ENCODE measurements around the gene LYPLAL1. TPM values are rescaled to one million over a fixed set of nuclear protein-coding genes. Genes with fewer than 3 reads are reported as not detected.

The LYPLAL1 gene
- total and polyA plus RNA-seq, 2 of the 13 experiments (the other 11 are each of a cell fraction or from before 2014, with no cell fraction given): 17.0 to 31.6 TPM

- no peaks in the 10 kb centered on the region for H3K9me3 ChIP-seq (ENCODE audit: low read length)
- no peak for ATAC-seq
- in situ Hi-C loops (cut with HindIII; ENCODE audit: extremely low pct_ligation_motif_present, low pct_unique_long_range_greater_than_20kb): loop anchor here (10.0 kb wide), 1 partner anchor 137 kb away; no protein-coding TSS in a partner anchor
- no peak for FAIRE-seq
- no peaks in the 10 kb centered on the region for H4K20me1 ChIP-seq (ENCODE audit: insufficient read depth, low read length)
- 98% methylated on average over 3 of the region's 3 CpGs for WGBS (ENCODE audit: low lambda C conversion rate)
- POLR2A ChIA-PET: no interaction called here
- no peak overlapping the region for H3K4me3 ChIP-seq (replicated peaks in 1 of 3; ENCODE audit: insufficient read depth in 1 of 3, low read depth in 2 of 3, low read length in 3 of 3)
- peaks cover 42% of the 10 kb centered on the region for H3K4me1 ChIP-seq (ENCODE audit: insufficient read depth, low read length)
- no peak overlapping the region for H3K4me2 ChIP-seq (ENCODE audit: low read depth, low read length)
- H3K27me3 ChIP-seq (ENCODE audit: control insufficient read depth in 1 of 2, insufficient read depth in 2 of 2, low read length in 2 of 2): no peaks in the 10 kb centered on the region; a peak in 1 of 5 replicates
- H3K79me2 ChIP-seq (ENCODE audit: insufficient read depth, low read length): peaks cover 26% of the 10 kb centered on the region
- H2AFZ ChIP-seq (ENCODE audit: low read length): no peak overlapping the region
- TF ChIP-seq RBFOX2 (IDR thresholded peaks at IDR 0.05; ENCODE audit: low read depth, low read length) (peak; percentile 44; the same call in 1 of the 2 replicates), ZBTB7B (CRISPR knock-in tag; IDR thresholded peaks at IDR 0.05) (no peak)
- no peak overlapping the region for H3K27ac ChIP-seq (ENCODE audit: extremely low read length, insufficient read depth, low read length)
- no peak for DNase-seq (ENCODE audit: low spot score)
- intact Hi-C loops (cut with micrococcal nuclease; ENCODE audit: unreplicated experiment): loop anchor here (10.0 kb wide), 1 partner anchor 137 kb away; no protein-coding TSS in a partner anchor
- H3K9ac ChIP-seq (ENCODE audit: insufficient read depth, low read depth, low read length): no peak overlapping the region
- no TSS peak for BruUV-seq (replicated peaks)
- CTCF ChIA-PET (ENCODE audit: low intra/inter-chr PET ratio, low total read pairs): no interaction called here
- peaks cover 2 to 3% of the 10 kb centered on the region in 2 experiments; a peak in 2 of 5 replicates for H3K36me3 ChIP-seq (replicated peaks in 1 of 2; ENCODE audit: control insufficient read depth in 1 of 2, insufficient read depth in 2 of 2, low read length in 2 of 2)
Observed at GRCh38 chr1:219177363-219177762, 3.7 kb downstream of the LYPLAL1 start.

DNA sequence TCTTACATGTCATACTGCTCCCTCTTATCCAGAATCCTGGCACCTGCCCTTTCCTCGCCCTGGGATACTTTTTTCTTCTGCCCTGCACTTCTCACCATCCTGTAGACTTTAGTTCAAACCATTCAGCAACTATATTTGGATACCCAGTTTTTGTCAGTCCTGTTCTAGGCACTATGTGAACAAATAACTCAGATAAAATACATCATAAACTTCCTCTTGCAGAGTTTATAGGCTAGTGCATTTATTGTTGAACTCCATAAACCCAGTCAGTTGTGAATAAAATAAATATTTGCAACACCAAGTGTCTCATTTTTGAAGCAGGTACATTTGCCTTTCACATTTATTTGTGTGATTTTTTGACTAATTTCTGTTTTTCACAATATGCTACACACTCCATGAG, 4.3 kb downstream of the LYPLAL1 start:
- FAIRE-seq (no peak), ATAC-seq (no peak), DNase-seq (ENCODE audit: low spot score) (no peak)
- H3K9ac ChIP-seq (ENCODE audit: insufficient read depth, low read depth, low read length): no peak overlapping the region
- ChIA-PET CTCF (ENCODE audit: low intra/inter-chr PET ratio, low total read pairs) (no interaction called here), POLR2A (no interaction called here)
- no peaks in the 10 kb centered on the region for H3K9me3 ChIP-seq (ENCODE audit: low read length)
- no peaks in the 10 kb centered on the region; a peak in 1 of 5 replicates for H3K27me3 ChIP-seq (ENCODE audit: control insufficient read depth in 1 of 2, insufficient read depth in 2 of 2, low read length in 2 of 2)
- 94% methylated on average over 1 of the region's 1 CpG for WGBS (ENCODE audit: low lambda C conversion rate)
- in situ Hi-C loops (cut with HindIII; ENCODE audit: extremely low pct_ligation_motif_present, low pct_unique_long_range_greater_than_20kb): loop anchor here (10.0 kb wide), 1 partner anchor 137 kb away; no protein-coding TSS in a partner anchor
- no TSS peak for BruUV-seq (replicated peaks)
- H4K20me1 ChIP-seq (ENCODE audit: insufficient read depth, low read length): no peaks in the 10 kb centered on the region
- no peak overlapping the region for H3K4me2 ChIP-seq (ENCODE audit: low read depth, low read length)
- H3K4me3 ChIP-seq (replicated peaks in 1 of 3; ENCODE audit: insufficient read depth in 1 of 3, low read depth in 2 of 3, low read length in 3 of 3): no peak overlapping the region
- H3K4me1 ChIP-seq (ENCODE audit: insufficient read depth, low read length): peaks cover 37% of the 10 kb centered on the region
- H3K36me3 ChIP-seq (replicated peaks in 1 of 2; ENCODE audit: control insufficient read depth in 1 of 2, insufficient read depth in 2 of 2, low read length in 2 of 2): peaks cover 2 to 8% of the 10 kb centered on the region in 2 experiments; a peak in 3 of 5 replicates
- H3K27ac ChIP-seq (ENCODE audit: extremely low read length, insufficient read depth, low read length): no peak overlapping the region
- no peak overlapping the region for H2AFZ ChIP-seq (ENCODE audit: low read length)
- intact Hi-C loops (cut with micrococcal nuclease; ENCODE audit: unreplicated experiment): loop anchor here (10.0 kb wide), 1 partner anchor 137 kb away; no protein-coding TSS in a partner anchor
- peaks cover 29% of the 10 kb centered on the region for H3K79me2 ChIP-seq (ENCODE audit: insufficient read depth, low read length)
- no peak for TF ChIP-seq YEATS4 (CRISPR knock-in tag; IDR thresholded peaks at IDR 0.05; ENCODE audit: borderline replicate concordance)
- TF ChIP-seq ATRX (CRISPR knock-in tag; IDR thresholded peaks at IDR 0.05; ENCODE audit: borderline replicate concordance): no peak
- no peak for TF ChIP-seq HMG20B (CRISPR knock-in tag; conservative IDR thresholded peaks at IDR 0.05)
- no peak for TF ChIP-seq FOXA3 (CRISPR knock-in tag; IDR thresholded peaks at IDR 0.05)
- TF ChIP-seq, protein P1, sequence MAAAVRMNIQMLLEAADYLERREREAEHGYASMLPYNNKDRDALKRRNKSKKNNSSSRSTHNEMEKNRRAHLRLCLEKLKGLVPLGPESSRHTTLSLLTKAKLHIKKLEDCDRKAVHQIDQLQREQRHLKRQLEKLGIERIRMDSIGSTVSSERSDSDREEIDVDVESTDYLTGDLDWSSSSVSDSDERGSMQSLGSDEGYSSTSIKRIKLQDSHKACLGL (CRISPR knock-in tag; IDR thresholded peaks at IDR 0.05): no peak
- no peak for TF ChIP-seq ZNF44 (CRISPR knock-in tag; IDR thresholded peaks at IDR 0.05)
- no peak for TF ChIP-seq CERS6 (CRISPR knock-in tag; IDR thresholded peaks at IDR 0.05)
- TF ChIP-seq RBAK (CRISPR knock-in tag; IDR thresholded peaks at IDR 0.05): no peak
- TF ChIP-seq DDIT3 (CRISPR knock-in tag; IDR thresholded peaks at IDR 0.05): no peak
- TF ChIP-seq, protein P2, sequence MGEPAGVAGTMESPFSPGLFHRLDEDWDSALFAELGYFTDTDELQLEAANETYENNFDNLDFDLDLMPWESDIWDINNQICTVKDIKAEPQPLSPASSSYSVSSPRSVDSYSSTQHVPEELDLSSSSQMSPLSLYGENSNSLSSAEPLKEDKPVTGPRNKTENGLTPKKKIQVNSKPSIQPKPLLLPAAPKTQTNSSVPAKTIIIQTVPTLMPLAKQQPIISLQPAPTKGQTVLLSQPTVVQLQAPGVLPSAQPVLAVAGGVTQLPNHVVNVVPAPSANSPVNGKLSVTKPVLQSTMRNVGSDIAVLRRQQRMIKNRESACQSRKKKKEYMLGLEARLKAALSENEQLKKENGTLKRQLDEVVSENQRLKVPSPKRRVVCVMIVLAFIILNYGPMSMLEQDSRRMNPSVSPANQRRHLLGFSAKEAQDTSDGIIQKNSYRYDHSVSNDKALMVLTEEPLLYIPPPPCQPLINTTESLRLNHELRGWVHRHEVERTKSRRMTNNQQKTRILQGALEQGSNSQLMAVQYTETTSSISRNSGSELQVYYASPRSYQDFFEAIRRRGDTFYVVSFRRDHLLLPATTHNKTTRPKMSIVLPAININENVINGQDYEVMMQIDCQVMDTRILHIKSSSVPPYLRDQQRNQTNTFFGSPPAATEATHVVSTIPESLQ (CRISPR knock-in tag; conservative IDR thresholded peaks at IDR 0.05): no peak
- TF ChIP-seq SOX5 (CRISPR knock-in tag; IDR thresholded peaks at IDR 0.05; ENCODE audit: borderline replicate concordance): no peak
- TF ChIP-seq, protein P3, sequence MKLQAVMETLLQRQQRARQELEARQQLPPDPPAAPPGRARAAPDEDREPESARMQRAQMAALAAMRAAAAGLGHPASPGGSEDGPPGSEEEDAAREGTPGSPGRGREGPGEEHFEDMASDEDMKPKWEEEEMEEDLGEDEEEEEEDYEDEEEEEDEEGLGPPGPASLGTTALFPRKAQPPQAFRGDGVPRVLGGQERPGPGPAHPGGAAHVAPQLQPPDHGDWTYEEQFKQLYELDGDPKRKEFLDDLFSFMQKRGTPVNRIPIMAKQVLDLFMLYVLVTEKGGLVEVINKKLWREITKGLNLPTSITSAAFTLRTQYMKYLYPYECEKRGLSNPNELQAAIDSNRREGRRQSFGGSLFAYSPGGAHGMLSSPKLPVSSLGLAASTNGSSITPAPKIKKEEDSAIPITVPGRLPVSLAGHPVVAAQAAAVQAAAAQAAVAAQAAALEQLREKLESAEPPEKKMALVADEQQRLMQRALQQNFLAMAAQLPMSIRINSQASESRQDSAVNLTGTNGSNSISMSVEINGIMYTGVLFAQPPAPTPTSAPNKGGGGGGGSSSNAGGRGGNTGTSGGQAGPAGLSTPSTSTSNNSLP (IDR thresholded peaks at IDR 0.05; ENCODE audit: low read depth, low read length): no peak
